ENCODE measurements around the gene ATG10.
"Not testable (repeated sequence)": the region's sequence is repeated elsewhere in the genome, so short reads cannot be mapped to it uniquely, and the experiment has no call there.

The ATG10 gene

DNA sequence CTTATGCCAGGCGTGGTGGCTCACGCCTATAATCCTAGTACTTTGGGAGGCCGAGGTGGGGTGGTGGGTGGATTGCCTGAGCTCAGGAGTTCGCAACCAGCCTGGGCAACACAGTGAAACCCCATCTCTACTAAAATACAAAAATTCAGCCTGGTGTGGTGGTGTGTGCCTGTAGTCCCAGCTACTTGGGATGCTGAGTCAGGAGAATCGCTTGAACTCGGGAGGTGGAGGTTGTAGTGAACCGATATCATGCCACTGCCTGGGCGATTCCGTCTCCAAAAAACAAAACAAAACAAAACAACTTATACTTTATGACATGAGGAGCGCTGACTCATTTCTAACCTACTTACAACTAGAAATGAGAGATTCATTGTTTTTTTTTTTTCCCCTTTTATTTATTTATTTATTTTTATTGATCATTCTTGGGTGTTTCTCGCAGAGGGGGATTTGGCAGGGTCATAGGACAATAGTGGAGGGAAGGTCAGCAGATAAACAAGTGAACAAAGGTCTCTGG, 10.4 kb downstream of the ATG10 start:
- not testable (repeated sequence) for DNase-seq (ENCODE audit: low read depth in 2 of 2)

DNA sequence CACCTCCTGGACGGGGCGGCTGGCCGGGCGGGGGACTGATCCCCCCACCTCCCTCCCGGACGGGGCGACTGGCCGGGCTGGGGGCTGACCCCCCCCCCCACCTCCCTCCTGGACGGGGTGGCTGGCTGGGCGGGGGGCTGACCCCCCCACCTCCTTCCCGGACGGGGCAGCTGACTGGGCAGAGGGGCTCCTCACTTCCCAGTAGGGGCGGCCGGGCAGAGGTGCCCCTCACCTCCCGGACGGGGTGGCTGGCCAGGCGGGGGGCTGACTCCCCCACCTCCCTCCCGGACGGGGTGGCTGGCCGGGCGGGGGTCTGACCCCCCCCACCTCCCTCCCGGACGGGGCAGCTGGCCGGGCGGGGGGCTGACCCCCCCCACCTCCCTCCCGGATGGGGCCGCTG, 11.3 kb downstream of the ATG10 start:
- DNase-seq (ENCODE audit: low read depth in 2 of 2): not testable (repeated sequence)

DNA sequence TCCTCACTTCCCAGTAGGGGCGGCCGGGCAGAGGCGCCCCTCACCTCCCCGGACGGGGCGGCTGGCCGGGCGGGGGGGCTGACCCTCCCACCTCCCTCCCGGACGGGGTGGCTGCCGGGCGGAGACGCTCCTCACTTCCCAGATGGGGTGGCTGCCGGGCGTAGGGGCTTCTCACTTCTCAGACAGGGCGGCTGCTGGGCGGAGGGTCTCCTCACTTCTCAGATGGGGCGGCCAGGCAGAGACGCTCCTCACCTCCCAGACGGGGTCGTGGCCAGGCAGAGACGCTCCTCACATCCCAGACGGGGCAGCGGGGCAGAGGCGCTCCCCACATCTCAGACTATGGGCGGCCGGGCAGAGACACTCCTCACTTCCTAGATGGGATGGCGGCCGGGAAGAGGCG, 11.7 kb downstream of the ATG10 start:
- DNase-seq (ENCODE audit: low read depth in 2 of 2): not testable (repeated sequence)

DNA sequence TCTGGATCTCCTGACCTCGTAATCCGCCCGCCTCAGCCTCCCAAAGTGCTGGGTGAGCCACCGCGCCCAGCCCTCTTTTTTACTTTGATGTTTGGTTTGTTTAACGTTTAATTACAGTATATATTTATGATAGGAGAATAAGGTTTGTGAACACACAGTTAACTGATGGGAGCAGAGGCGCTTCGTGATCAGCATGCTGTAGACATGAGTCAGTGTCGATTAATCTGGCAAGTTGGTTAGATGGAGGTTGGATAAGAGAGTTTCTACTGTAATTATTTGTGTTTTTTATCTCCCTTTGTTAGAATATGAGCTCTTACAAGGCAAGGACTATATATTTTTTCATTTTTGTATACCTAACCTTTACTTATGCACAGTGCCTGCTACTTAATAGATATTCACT, 14.3 kb downstream of the ATG10 start:
- DNase-seq (ENCODE audit: low read depth in 2 of 2): no peak

DNA sequence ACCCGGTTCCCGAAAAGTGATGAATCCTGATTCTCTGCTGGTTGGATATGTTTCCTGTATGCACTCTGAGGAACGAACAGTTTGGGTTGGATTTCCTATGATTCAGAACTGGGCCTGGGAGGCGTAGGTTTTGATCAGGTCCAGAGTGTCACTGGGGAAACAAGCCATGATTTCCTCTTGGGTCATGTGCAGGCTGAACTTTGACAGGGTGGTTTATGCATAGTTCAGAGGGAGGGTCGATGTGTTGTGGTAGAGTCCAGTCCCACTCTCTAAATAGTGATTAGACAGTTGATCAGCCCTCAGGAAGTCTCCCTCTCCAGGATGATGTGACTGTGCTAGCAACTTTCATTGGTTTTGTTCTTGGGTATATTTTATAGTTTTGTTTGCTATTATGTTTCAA, 17.4 kb downstream of the ATG10 start:
- DNase-seq (ENCODE audit: low read depth in 2 of 2): no peak

DNA sequence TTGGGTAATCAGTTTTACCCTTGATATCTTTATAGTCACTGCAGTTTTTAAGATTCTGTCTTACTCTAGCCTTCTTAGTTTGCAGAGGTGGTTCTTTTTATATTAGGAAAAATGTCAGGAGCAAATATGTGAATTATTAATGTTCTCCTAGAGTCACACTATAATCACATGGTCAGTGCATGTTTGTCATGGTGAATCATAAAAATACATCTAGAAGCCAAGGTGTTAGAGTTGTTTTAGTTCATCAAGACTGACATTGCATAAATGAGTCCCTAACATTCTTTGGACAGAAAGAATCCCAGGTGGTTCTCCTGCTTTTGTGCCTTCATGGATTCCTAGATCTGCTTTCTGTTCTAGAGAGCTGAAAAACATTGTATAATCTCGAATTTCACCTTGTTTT, 22.9 kb downstream of the ATG10 start:
- no peak for DNase-seq (ENCODE audit: low read depth in 2 of 2)

DNA sequence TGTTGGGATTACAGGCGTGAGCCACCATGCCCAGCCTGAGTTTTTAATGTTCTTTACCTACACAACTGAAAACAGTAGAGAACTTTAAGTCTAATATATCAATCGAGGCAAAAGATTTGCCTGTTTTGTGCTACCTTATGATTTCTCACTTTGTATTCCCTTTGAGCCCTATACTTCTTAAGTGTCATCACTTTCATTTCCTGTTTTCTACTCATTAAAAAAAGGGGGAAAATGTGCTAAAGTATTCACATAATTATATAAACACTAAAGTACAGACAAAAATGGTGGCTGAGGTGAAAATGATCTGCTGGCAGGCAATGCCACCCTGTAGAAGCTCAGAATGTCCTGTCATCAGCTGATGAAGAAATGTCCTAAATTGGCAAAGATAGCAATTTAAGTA, 23.6 kb downstream of the ATG10 start:
- DNase-seq (ENCODE audit: low read depth in 2 of 2): no peak

DNA sequence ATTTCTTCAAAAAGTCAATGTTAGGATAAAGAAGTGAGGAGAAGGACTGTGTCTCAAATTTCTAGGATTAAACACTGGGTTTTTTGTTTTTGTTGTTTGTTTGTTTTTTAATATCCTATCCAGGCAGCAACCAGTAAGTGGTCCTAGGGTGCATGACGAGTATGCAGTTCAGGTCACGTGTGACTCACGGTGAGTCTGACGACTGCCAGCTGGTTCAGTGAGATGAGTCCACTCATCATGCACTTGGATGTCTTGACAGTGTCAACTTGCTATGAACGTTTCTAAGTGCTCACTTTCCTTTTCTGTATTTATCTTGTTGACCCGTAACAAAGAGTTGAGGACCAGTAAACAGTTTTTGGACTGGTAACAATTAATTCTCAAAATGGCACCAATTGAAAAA, 32.7 kb downstream of the ATG10 start:
- no peak for DNase-seq (ENCODE audit: low read depth in 2 of 2)

DNA sequence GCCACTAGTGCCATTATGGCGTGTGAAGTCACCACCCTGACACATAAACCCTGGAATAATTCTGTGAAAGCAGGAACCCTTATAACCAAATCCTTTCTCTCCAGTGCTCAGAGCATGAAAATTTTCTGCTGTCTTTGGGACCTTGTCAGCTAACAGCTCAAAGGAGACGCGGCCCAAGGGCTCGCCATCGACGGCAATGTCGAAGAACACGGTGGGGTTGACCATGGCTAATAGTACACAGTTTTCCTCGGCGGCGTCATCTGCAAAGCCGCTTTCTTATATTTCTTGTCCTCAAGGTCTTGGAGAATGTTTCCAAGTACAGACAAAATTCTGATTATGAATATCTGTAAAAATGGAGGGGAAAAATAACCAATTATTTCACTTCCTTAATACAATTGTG, 38.0 kb downstream of the ATG10 start:
- DNase-seq (ENCODE audit: low read depth in 2 of 2): not testable (repeated sequence)

DNA sequence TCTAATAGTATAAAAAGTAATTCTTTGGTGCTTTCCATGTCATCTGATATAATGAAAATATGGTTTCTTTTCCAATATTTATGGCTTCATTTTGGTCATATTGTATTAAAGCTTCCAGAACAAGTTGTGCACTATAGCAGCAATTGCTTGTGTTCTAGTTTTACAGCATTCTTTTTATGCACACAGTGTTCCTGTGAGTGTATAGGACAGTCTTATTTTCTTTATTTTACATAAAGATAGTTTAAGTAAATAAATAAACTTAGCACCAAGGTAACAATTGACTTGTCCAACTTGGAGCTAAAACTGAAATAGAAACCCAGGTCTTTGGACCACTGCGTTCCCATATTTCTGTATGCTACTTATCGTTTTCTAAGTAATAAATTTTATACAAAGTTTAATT, 38.9 kb downstream of the ATG10 start:
- no peak for DNase-seq (ENCODE audit: low read depth in 2 of 2)

DNA sequence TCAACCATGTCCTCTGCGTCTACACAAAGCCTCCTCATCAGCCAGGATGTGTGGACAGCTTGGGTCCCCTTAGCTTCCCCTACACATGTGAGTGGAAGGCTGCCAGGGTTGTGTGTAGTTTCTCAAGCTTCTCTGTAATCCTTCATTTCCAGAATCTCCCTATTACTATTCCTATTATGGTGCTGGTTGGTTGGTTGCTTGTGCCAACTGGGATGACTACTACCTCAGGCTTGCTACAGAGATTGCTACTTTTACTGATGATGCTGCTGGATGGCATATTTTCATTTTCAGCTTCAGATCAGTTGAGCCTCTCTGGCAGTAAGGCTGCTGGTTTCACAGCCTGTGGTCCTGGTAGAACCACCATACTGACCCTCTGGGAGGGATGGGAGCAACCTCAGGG, 39.9 kb downstream of the ATG10 start:
- no peak for DNase-seq (ENCODE audit: low read depth in 2 of 2)

DNA sequence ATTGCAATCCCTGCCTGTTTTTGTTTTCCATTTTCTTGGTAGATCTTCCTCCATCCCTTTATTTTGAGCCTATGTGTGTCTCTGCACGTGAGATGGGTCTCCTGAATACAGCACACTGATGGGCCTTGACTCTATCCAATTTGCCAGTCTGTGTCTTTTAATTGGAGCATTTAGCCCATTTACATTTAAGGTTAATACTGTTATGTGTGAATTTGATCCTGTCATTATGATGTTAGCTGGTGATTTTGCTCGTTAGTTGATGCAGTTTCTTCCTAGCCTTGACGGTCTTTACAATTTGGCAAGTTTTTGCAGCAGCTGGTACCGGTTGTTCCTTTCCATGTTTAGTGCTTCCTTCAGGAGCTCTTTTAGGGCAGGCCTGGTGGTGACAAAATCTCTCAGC, 42.8 kb downstream of the ATG10 start:
- not testable (repeated sequence) for DNase-seq (ENCODE audit: low read depth in 2 of 2)

DNA sequence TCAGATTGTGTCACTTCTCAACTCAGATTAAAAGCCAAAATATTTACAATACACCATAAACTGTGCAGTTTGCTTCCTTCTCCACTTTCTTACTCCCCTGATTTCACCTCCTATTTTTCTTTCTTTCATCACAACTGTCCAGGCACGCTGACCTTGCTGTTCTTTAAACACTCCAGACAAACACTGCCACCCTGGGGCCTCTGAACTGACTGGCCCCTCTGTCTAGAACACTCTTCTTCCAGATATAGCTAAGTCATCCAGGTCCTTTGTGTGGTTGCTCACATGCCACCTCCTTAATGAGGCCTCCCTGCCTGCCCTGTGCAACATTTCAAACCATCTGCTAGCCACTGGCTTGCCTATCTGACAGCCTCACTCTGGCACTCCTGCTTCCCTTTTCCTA, 46.6 kb downstream of the ATG10 start:
- DNase-seq (ENCODE audit: low read depth in 2 of 2): no peak

DNA sequence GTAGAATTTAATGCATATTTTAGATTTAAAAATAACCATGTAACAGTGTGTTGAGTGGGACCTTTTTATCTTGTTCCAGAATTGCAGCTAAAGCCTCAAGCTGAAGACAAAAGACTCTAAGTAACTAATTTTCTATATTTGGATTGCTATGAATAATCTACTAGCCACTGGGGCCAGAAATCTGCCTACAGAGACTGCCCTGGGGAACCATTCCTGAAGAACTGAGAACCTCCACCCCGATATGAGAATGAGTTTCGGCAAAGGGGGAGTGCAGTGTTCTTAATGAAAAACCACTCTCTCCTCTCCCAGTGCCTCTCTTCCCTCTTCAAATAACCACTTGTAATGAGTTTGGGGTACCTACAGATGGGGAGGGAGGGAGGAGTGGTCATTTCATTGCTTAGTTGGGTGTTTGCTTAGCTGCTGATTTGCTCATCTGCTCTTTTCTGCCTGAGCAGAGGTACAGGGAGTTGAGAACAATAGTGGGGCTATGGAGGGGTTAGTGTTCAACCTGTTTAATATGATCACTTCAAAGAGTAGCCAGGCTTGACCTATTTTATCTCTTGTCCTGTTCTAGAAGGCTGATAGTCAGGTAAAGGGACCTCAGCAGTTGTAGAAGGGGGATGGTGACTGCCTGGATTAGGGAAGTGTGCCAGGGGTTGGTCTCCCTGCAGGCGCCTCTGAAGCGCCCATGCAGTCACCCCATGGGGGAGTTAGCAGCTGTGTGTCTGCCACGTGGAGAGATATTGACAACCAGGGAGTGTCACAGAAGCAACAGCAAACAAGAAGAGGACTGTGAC, 47.7 kb downstream of the ATG10 start:
- no peak for DNase-seq (ENCODE audit: low read depth in 2 of 2)

DNA sequence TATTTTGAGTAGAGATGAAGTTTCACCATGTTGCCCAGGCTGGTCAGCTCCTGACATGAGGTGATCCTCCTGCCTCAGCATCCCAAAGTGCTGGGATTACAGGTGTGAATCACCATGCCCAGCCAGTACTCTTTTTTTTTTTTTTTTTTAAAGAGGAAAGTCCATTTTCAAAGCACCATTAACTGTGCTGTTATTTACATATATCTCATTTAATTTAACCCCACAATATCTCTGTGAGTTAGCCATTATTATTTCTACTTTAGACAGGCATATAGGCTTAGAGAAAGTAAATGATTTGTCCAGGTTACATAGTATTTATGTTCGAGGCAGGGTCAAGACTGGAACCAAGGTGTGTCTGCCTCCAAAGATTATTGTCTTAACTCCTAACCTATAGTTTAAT, 50.7 kb downstream of the ATG10 start:
- no peak for DNase-seq (ENCODE audit: low read depth in 2 of 2)

DNA sequence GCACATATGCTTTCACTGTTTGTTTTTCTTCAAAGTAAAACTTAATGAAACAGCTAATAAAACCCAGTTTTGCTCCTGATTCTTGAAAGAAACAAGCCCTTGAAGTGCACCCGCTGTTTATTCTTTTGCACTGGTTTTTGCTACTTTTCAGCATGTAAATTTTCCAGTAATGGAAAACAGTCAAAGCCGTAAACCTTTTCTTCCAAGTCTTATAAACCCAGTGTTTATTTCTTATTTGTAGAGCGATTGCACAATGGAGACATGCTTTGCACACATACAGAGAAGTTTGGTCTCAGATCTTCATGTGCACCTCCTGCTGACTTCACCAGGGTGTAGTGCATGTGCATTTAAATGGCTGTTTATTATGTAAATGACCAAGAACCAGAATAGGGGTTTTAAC, 51.8 kb downstream of the ATG10 start:
- no peak for DNase-seq (ENCODE audit: low read depth in 2 of 2)

DNA sequence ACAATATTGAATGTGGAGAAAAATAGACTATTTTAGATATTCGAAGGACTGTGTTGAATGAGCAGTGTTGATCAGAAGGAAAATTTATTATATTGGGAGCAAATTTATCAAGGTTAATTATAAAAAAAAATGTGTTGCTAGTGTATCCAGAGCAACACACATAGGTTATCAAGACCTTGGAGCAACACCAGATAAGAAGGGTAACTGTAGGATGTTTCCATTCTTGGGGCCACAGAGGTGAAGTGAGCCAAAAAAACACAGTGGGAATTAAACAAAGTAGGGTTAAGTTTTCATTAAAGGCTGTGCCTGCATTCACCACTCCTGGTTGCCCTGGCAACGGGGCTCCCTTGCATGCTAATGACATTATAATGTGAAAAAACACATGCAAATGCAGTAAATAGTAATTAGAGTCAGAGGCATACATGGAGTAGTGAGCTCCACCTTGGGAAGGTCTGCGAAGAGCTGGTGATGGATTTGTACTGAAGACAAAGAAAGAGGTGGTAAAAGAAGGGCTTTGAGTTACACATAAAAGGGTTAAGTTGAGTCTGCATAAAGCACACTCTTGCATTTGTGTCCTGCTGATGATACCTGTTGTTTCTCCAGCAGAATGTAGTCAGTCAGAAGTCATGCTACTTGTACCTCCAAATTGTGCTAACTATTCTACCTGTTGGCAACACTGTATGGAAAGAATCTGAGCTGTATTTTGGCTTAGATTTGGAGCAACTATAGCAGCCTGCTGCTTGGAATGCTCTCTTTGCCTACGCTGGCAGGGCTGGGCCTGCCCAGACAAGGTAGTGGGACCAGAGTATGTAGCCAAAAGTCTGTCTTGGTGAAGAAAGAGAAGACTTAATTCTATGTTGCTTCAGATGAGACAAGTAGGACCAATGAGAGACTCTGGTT, 59.6 kb downstream of the ATG10 start:
- no peak for DNase-seq (ENCODE audit: low read depth in 2 of 2)

DNA sequence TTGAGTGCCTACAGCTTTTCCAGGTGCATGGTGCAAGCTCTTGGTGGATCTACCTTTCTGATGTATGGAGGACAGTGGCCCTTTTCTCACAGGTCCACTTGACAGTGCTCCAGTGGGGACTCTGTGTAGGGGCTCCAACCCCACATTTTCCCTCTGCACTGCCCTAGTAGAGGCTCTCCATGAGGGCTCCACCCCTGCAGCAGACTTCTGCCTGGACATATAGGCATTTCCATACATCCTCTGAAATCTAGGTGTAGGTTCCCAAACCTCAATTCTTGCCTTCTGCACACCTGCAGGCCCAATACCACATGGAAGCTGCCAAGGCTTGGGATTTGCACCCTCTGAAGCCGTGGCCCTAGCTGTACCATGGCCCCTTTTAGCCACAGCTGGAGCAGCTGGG, 71.1 kb downstream of the ATG10 start:
- not testable (repeated sequence) for DNase-seq (ENCODE audit: low read depth in 2 of 2)

DNA sequence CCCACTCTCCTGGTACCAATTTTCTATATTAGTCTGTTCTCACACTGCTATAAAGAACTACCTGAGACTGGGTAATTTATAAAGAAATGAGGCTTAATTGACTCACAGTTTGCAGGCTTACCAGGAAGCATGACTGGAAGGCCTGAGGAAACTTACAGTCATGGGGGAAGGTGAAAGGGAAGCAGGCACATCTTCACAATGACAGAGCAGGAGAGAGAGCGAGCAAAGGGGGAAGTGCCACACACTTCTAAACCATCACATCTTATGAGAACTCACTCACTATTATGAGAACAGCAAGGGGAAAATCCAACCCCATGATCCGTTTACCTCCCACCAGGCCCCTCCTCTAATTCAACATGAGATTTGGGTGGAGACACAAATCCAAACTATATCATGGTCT, 72.2 kb downstream of the ATG10 start:
- DNase-seq (ENCODE audit: low read depth in 2 of 2): no peak

DNA sequence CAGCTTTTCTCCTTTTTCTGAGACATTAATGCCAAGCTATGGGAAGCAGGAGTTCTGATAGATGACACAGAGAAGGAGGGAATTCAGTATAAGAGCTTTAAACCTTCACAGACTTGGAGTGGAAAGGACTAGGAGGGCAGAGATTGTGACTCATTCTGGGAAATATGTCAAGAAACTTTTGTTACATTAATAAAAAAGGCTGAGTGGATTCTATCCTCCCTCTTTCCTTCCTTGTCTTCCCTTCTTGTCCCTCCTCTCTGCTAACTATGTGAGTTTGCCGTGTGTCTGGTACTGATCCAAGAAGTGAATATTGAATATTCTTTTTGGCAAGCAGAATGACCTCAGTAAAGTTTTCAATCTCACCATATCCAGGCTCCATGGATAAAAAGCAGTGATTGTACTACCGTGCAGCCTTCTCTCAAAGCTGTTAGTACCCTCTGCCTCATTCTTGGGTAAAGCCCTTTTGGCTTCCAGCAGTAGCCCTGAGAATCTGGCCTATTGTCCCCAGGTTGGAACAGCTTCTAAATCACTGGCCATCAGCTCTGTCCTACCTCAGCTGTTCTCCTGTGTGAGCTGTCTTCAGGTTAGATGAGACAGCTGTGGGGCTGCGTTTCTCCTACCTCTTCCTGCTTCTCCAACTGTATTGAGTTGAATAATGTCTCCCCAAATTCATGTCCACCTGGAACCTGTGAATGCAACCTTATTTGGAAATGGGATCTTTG, 73.9 kb downstream of the ATG10 start:
- DNase-seq (ENCODE audit: low read depth in 2 of 2): no peak

DNA sequence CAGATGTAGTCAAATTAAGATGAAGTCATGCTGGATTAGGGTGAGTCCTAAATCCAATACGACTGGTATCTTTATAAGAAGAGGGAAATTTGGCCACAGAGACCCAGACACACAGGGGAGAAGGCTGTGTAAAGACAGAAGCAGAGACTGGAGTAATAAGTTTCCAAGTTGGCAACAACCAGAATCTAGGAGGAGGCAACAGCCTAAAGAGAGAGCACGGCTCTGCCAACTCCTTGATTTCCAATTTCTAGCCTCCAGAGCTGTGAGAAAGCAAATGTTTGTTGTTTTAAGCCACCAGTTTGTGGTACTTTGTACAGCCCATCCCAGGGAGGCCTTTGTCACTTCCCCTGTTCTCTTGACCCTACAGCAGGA, 74.4 kb downstream of the ATG10 start:
- DNase-seq (ENCODE audit: low read depth in 2 of 2): no peak

DNA sequence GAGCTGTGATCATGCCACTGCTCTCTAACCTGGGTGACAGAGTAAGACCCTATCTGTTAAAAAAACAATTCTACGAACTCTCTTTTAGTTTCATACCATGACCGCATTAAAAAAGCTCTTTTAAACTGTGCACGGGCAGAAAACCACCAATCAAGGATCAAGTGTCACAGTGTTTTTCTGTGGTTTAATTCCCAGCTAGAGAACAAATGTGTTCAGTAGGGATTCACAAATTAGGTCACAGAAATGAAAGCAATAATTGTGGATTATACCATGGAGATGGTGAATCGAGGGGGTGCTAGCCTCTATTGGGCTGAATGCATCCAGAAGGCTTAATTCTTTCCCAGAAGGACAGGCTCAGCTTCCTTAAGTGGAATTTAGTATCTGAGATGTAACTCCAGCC, 79.1 kb downstream of the ATG10 start:
- DNase-seq (ENCODE audit: low read depth in 2 of 2): no peak

Data from stimulated activated CD8-positive, alpha-beta memory T cell treated with anti-CD3 and anti-CD28 coated beads, Interleukin-2, amount 100 ng/mL, for 1 hour (primary cell).